C4-2B (cell line): ENCODE measurements around the gene HIRIP3.

Source experiments
- CTCF ChIP-seq: fragments of 450-650 bp; conservative IDR thresholded peaks from 2 replicates; pipeline ENCODE4 v1.5.1; 2017; ENCODE audit warnings: mild to moderate bottlenecking
- ZFX ChIP-seq: fragments of 450-650 bp; IDR thresholded peaks from 2 replicates; pipeline ENCODE4 v1.6.1; 2017

DNA sequence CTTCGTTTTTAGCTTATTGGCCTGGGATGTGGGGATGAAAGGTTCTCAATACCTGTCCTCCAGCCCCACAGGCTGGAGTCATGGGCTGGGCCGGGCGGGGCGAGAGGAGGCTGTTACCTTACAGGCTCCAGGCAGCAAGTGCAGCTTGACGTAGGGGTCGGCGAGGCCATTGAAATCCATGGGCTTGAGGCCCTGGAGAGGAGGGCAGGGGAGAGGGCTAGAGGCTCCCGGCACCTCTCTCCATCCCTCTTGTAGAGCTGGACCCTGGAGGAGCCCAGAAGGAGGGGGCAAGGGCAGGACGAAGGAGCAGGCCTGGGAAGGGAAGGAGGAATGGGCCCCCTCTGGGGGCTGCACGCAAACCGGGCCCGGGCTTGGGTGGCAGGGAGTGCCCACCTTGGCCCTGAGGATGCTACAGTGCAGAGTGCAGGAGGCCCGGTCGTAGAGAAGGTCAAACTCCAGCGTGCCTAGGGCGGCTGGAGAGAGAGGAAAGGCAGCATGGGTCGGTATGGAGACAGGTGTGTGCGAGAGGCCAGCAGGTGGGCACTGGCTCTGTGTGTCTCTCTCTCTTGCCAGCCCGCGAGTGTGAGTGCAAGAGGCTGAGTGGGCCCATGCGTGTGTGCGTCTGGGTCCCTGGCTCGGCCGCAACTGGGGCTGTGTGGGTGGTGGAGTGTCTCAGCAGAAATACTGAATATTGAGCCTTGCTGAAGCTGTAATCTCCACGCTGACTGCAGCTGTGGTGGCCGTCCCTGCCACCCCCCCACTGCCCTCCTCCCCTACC lies 13.9 kb upstream of the HIRIP3 start:
- TF ChIP-seq CTCF (no peak), ZFX (no peak)
